Measurements from ENCODE around the gene FALEC. TPM values are rescaled to one million over a fixed set of nuclear protein-coding genes. Genes with fewer than 3 reads are reported as not detected.

FALEC gene
- total and polyA plus RNA-seq, 2 of the 8 experiments (the other 6 are each of a cell fraction or from before 2014, with no cell fraction given), result not detected

DNA sequence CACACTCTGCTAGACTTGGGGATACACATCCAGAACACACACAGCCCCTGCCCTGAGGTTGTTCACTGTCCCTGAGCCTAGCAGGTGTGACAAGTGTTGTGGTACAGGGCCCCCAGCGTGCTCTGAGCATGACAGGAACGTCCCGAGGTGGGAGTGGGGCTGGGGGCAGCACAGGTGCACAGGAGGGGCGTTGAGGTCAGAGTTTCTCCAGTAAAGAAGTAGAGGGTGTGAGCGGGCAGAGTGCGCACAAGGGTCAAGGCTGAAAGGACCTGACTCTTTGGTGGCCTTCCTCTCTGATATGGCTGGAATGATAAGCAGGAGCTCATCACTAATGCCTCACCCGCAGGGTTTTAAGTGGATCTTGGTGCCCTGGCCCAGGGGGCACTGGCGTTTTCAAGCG, 1.3 kb upstream of the FALEC start (continued):
- TF ChIP-seq, protein P1, sequence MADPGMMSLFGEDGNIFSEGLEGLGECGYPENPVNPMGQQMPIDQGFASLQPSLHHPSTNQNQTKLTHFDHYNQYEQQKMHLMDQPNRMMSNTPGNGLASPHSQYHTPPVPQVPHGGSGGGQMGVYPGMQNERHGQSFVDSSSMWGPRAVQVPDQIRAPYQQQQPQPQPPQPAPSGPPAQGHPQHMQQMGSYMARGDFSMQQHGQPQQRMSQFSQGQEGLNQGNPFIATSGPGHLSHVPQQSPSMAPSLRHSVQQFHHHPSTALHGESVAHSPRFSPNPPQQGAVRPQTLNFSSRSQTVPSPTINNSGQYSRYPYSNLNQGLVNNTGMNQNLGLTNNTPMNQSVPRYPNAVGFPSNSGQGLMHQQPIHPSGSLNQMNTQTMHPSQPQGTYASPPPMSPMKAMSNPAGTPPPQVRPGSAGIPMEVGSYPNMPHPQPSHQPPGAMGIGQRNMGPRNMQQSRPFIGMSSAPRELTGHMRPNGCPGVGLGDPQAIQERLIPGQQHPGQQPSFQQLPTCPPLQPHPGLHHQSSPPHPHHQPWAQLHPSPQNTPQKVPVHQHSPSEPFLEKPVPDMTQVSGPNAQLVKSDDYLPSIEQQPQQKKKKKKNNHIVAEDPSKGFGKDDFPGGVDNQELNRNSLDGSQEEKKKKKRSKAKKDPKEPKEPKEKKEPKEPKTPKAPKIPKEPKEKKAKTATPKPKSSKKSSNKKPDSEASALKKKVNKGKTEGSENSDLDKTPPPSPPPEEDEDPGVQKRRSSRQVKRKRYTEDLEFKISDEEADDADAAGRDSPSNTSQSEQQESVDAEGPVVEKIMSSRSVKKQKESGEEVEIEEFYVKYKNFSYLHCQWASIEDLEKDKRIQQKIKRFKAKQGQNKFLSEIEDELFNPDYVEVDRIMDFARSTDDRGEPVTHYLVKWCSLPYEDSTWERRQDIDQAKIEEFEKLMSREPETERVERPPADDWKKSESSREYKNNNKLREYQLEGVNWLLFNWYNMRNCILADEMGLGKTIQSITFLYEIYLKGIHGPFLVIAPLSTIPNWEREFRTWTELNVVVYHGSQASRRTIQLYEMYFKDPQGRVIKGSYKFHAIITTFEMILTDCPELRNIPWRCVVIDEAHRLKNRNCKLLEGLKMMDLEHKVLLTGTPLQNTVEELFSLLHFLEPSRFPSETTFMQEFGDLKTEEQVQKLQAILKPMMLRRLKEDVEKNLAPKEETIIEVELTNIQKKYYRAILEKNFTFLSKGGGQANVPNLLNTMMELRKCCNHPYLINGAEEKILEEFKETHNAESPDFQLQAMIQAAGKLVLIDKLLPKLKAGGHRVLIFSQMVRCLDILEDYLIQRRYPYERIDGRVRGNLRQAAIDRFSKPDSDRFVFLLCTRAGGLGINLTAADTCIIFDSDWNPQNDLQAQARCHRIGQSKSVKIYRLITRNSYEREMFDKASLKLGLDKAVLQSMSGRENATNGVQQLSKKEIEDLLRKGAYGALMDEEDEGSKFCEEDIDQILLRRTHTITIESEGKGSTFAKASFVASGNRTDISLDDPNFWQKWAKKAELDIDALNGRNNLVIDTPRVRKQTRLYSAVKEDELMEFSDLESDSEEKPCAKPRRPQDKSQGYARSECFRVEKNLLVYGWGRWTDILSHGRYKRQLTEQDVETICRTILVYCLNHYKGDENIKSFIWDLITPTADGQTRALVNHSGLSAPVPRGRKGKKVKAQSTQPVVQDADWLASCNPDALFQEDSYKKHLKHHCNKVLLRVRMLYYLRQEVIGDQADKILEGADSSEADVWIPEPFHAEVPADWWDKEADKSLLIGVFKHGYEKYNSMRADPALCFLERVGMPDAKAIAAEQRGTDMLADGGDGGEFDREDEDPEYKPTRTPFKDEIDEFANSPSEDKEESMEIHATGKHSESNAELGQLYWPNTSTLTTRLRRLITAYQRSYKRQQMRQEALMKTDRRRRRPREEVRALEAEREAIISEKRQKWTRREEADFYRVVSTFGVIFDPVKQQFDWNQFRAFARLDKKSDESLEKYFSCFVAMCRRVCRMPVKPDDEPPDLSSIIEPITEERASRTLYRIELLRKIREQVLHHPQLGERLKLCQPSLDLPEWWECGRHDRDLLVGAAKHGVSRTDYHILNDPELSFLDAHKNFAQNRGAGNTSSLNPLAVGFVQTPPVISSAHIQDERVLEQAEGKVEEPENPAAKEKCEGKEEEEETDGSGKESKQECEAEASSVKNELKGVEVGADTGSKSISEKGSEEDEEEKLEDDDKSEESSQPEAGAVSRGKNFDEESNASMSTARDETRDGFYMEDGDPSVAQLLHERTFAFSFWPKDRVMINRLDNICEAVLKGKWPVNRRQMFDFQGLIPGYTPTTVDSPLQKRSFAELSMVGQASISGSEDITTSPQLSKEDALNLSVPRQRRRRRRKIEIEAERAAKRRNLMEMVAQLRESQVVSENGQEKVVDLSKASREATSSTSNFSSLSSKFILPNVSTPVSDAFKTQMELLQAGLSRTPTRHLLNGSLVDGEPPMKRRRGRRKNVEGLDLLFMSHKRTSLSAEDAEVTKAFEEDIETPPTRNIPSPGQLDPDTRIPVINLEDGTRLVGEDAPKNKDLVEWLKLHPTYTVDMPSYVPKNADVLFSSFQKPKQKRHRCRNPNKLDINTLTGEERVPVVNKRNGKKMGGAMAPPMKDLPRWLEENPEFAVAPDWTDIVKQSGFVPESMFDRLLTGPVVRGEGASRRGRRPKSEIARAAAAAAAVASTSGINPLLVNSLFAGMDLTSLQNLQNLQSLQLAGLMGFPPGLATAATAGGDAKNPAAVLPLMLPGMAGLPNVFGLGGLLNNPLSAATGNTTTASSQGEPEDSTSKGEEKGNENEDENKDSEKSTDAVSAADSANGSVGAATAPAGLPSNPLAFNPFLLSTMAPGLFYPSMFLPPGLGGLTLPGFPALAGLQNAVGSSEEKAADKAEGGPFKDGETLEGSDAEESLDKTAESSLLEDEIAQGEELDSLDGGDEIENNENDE (IDR thresholded peaks at IDR 0.05; ENCODE audit: insufficient replicate concordance, low read length), result no peak
- TF ChIP-seq ZNF274 (IDR thresholded peaks at IDR 0.05; ENCODE audit: borderline replicate concordance, extremely low read depth, low read length) (no peak), TAF7 (optimal IDR thresholded peaks at IDR 0.05; ENCODE audit: borderline replicate concordance, low read depth, low read length) (no peak), CBX5 (IDR thresholded peaks at IDR 0.05; ENCODE audit: low read depth, low read length) (no peak), CEBPB (IDR thresholded peaks at IDR 0.05; ENCODE audit: low read depth, low read length) (no peak), CTBP2 (IDR thresholded peaks at IDR 0.05; ENCODE audit: borderline replicate concordance, insufficient read depth, insufficient read length, low read length) (no peak), BACH1 (IDR thresholded peaks at IDR 0.05; ENCODE audit: low read length) (no peak), NANOG (IDR thresholded peaks at IDR 0.05; ENCODE audit: insufficient read depth, low read depth, low read length, poor library complexity, severe bottlenecking) (no peak), YY1 (IDR thresholded peaks at IDR 0.05; ENCODE audit: low read depth, low read length) (no peak)
- TF ChIP-seq, protein P2, sequence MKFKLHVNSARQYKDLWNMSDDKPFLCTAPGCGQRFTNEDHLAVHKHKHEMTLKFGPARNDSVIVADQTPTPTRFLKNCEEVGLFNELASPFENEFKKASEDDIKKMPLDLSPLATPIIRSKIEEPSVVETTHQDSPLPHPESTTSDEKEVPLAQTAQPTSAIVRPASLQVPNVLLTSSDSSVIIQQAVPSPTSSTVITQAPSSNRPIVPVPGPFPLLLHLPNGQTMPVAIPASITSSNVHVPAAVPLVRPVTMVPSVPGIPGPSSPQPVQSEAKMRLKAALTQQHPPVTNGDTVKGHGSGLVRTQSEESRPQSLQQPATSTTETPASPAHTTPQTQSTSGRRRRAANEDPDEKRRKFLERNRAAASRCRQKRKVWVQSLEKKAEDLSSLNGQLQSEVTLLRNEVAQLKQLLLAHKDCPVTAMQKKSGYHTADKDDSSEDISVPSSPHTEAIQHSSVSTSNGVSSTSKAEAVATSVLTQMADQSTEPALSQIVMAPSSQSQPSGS (IDR thresholded peaks at IDR 0.05; ENCODE audit: low read length), result no peak
